AG09309 (cell line): ENCODE results near the gene TRAPPC2L.
A peak's percentile ranks its signal among the peaks of the same experiment; 100 is the strongest.

Experiments
- DNase-seq: peaks from one replicate; pipeline ENCODE4 v3.0.0-alpha.2; 2010; ENCODE audit warnings: low read depth
- H3K4me3 ChIP-seq: 2 replicates; pipeline ENCODE4 v1.5.1; 2011; ENCODE audit warnings: mild to moderate bottlenecking, low read depth, low read length, moderate library complexity; ENCODE audit not compliant: control insufficient read depth
- CTCF ChIP-seq: IDR thresholded peaks from 2 replicates; pipeline ENCODE4 v1.5.1; 2011; ENCODE audit warnings: mild to moderate bottlenecking, low read depth, low read length, inconsistent platforms; ENCODE audit not compliant: insufficient read depth, control insufficient read depth; ENCODE audit errors: missing control alignments

TRAPPC2L gene

GRCh38 chr16:88856828-88857727, at the start of gene TRAPPC2L, which contains the start of gene GALNS:
Gene TRAPPC2L, plus strand, starts transcription at chr16:88857127. Its CDS starts 24 bp downstream, at chr16:88857151.
Gene GALNS, minus strand, starts transcription at chr16:88856947. Its CDS starts 70 bp downstream, at chr16:88856877.
- no peak for TF ChIP-seq CTCF
- peak; percentile 59 for DNase-seq
- H3K4me3 ChIP-seq, result peak within 1 kb of the TSS; percentile 94

- TF ChIP-seq CTCF, result no peak
- no peak overlapping the region for H3K4me3 ChIP-seq
- no peak for DNase-seq
Measured at GRCh38 chr16:88807142-88807625, 49.7 kb upstream of the TRAPPC2L start.

- no peak for TF ChIP-seq CTCF
- no peak for DNase-seq
- no peak overlapping the region for H3K4me3 ChIP-seq
Measured at GRCh38 chr16:88807626-88808453, 49.1 kb upstream of the TRAPPC2L start.

GRCh38 chr16:88809068-88809675, 47.8 kb upstream of the TRAPPC2L start:
- no peak for DNase-seq
- no peak for TF ChIP-seq CTCF
- no peak overlapping the region for H3K4me3 ChIP-seq

- H3K4me3 ChIP-seq, result peak overlapping the region; percentile 62
- TF ChIP-seq CTCF, result no peak
- no peak for DNase-seq
Measured at GRCh38 chr16:88809676-88810165, 47.2 kb upstream of the TRAPPC2L start.
